ENCODE data around the gene SERGEF.

The SERGEF gene

DNA sequence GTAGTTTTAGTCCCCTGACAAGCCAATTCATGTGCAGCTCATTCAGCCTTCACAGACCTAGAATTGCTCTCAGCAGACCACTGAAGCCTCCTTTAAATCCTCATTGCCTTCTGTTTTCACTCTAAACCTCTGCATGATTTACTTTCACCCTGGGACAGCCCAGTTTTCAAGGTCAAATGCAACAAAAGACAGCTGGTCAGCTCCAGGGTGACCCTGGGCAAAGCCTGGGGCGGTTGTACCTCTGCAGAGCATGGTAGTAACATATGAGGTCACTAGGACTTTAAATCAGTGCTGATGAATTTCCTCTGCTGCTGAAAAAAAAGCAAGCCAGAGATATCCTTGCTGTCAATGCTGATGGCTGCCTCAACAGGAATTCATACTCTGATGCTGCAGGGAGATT, 62.2 kb downstream of the SERGEF start:
- DNase-seq: no peak

DNA sequence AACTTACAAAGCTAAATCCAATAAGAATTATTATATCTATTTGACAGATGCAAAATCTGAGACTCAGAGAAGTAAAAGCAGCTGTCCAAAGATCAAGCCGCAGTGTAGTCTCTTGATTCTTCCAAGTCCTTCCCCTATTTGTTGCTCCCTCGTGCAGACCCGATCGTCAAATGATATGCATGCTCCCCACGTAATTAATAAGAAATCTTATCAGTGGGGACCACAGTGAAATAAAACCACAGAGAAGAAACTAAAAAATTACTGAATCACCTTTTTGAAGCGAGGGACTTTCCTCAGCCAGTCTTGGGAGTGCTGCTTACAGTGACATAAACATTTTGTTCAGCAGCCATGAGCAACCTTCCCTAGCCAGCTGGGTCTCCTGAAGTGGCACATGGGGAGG, 64.6 kb downstream of the SERGEF start:
- DNase-seq: no peak

DNA sequence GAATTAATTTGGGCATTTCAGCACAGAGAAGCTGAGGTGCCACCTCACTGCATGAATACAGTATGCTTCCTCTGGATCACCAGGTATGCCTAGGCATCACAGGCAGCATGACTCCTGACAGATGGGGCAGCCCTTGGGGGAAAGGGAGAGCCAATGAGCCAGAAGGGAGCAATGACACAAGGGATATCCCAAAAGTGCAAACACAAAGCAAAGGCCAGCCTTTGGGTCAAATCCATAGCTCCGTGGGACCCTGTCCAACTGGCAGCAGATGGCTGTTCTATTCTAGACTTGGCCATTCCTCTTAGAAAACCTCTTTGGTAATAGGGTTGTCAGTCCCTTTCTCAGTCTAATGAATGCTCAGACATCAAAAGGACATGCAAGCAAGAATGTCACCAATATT, 73.3 kb downstream of the SERGEF start:
- no peak for DNase-seq

DNA sequence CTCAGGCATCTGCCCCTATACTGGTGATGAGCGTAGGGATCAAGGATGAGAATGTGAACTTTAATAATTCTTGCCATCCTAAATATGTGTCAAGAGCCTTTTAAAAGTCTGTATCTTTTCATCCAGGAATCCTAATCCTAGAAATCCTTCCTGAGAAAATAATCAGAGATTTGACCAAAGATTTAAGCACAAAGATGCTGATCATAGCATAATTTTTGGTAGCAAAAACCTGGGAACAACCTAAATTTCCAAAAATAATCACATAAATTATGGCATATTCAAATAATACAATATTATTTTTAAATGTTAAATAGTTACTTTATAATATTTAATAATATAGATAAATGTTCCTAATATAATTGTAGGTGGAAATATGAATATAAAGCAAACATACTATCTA, 76.1 kb downstream of the SERGEF start:
- no peak for DNase-seq

DNA sequence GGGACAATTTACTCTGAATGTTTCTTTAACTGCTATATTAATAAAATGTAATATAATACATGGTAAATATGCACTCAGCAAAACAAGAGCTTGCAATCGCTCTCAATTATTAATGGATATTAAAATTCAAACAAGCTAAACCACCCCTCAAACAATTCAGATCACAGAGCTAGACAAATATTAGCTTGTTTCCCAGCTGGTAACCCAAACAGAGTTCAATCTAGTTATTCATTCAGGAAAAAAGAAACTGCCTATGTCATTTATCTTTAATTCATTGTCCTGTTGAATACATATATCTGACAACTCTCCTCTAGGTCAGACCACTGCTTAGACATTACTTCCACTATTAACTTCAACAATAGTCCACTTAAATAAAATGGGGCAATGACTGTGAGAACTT, 78.7 kb downstream of the SERGEF start:
- no peak for DNase-seq

DNA sequence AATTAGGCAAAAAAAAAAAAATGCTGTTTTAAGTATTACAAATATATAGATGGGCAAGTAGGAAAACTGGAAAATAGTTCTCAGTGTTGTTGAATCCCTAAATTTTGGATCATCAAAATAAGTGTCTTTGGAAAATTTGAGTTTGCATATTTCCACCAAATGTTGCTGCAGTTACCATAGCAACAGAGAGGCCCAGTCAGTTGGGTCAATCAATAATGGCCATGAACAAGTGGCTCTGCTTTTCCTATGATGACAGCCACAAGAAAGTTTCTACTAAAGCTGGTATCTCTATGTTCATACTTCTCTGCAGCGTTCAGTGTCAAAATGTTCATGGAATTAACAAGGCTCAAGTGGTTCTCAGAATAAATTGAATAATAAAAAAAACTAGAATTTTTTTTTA, 79.1 kb downstream of the SERGEF start:
- no peak for DNase-seq

DNA sequence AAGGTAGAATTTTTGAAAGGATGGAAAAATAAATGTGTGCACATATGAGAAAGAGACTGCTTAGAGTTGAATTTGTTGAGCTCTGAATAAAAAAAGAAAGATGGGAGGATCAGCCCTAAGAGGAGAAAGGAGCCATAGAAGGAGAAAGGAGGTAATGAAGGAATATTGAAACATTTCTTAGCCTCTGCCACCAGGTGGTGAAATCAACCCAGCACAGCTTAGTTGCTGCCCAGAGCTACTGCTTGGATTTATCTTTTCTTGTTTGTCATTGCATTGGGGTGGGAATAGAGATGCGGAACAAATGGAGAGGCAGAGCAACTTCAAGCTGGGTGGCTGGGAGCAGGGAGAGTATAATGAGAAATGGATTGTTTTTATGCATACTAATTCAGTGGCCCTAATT, 80.4 kb downstream of the SERGEF start:
- DNase-seq: no peak

DNA sequence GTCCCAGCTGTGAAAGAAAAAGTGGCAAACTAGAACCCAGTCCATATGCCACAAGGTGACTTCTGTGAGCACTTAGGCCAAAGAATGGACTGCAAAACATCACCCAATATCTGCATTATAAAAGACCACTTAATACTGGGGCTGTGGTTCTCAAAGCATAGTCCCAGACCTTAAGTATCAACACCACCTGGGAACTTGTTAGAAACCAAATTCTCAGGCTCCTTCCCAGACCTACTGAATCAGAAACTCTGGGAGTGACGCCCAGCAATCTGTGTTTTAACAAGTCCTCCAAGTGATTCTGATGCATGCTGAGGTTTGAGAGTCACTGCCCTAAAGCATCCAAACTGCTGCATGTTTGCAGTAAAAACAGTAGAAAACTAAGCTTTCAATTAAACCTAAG, 81.3 kb downstream of the SERGEF start:
- no peak for DNase-seq

DNA sequence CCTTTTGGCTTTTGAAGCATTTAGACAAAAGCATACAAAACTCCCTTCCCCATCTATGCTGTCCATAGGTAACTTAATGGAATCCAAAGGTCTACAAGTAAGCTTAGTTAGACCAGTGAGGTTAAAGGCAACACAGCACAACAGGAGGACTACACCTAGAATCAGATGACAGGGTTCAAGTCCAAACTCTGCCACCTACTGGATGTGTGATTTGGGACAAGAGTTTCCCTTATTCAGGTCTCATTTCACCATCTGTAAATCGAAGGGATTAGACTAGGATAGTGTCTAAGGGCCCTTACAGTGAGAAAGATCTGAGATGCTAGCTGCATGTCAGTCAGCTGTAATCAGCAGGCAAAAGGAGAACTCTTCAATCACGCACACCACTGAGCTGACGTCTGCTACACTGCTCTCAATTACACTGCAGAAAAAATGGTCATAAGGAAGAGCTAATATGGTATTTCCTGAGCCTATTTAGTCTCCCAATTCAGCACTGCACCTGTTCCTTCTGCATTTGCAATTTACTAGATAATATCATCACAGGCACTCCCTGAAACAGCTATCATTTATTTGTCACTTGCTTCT, 82.2 kb downstream of the SERGEF start:
- DNase-seq: no peak

DNA sequence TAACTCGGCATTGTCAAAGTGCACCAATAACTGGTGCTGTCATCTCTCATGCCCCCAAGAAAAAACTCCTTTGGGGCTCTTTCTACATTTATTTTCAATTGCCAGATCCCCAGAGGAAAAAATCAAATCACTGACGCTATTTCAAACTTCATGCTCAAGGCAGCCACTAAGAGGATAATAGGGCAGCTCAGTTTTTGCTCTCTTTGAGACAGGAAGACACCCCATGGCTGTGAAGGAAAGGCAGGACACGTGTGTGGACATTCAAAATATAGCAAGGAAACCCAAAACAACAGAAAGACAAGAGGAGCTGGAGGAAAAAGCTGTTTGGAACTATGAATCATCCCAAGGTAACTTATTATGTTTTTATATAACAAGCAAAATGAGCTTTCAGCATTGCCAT, 83.7 kb downstream of the SERGEF start:
- no peak for DNase-seq

DNA sequence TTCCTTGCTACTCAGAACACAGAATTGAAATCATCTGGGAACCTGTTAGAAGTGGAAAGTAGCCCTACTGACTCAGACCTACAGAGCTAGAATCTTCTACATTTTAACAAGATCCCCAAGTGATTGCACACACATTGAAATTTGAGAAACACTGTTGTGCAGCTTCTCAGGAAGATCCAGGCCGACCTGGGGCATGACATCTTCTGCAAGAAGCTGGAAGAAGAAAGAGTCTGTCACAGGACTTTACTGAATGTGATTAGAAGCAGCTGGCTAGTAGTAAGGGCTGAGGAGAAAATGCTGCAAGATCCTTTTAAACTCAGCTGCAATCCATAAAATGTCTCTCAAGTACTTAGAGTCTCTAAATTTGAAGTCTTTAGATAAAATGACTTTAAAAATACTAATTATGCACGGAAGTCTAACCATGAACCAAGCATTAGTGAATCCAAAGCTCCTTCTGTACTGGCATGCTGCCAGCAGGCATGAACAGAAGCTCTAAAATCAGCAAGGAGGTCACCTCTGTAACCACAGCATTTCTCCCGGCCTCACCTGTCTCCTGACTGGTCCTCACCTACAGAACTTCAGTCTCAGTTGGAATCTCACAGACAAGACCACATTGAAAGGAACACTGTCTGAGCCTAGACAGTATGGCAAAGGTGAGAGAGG, 85.0 kb downstream of the SERGEF start:
- no peak for DNase-seq

DNA sequence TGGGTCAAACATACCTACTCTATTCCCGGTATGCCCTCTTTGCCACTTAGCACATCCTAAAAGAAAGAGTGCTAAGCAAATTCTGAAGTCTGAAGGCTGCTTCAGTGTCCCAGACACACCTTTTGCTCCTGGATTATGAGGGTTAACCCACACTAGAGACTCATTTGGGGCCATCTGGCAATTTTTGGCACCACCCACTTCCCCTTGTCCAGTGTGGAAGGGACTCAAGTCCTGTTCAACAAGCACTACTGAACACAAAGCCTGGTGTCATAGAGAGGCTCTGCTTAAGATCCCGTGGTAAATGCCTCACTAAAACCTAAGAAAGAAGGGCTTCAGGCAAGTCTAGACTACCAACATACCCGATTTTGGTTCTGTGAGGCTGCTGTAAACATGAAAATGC, 85.8 kb downstream of the SERGEF start:
- no peak for DNase-seq

DNA sequence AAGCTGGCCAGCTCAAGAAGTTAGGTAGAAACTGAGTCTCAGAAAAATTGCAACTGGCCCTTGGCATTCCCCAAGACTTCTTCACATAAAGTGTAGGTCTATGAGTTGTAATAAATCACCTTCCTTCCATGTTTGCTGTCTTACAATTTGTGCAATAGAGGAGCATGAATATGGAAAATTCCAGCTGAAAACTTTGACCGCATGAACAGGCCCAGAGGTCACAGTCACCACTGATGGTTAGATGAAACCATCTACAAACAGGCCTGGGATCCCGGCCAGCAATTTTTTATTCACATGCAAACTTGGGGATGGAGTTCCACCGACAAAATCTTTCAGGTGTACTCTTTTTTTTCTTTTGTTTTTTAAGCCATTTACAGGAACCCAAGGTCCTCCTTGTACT, 88.1 kb downstream of the SERGEF start:
- no peak for DNase-seq

DNA sequence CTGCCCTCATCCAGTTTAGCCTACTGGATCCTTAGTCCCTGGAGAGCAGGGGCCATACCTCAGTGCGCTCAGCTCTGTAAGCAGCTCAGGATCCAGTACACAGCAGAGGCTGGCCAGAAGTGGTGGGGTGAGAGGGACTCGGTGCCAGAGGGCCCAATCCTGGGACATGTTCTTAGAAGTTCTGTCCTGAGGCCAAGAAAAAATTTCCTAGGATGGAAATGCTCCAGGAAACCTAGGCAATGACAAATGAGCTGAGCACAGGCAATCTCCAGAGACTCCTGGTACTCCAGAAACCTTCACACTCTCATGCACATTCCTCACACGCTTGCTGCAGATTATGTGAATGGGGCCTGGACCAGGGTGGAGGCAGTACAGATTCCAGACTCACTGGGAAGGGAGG, 89.6 kb downstream of the SERGEF start:
- no peak for DNase-seq

DNA sequence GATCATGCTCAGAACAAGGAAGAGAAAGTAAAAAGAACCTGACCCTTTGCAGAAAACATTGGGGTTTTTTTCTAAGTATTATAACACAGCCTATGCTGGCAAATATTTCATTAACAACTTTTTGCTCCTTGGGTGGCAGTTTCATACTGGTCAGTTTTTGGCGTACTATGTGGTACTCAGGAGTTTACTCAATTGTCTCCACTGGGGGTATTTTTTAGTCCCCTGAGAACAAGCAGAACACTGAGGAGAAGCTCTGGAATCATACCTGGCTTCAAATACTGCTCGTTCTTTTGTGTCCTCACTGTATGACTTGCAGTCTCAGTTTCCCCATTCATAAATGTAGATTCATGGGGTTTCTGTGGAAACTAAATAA, 90.4 kb downstream of the SERGEF start:
- no peak for DNase-seq

DNA sequence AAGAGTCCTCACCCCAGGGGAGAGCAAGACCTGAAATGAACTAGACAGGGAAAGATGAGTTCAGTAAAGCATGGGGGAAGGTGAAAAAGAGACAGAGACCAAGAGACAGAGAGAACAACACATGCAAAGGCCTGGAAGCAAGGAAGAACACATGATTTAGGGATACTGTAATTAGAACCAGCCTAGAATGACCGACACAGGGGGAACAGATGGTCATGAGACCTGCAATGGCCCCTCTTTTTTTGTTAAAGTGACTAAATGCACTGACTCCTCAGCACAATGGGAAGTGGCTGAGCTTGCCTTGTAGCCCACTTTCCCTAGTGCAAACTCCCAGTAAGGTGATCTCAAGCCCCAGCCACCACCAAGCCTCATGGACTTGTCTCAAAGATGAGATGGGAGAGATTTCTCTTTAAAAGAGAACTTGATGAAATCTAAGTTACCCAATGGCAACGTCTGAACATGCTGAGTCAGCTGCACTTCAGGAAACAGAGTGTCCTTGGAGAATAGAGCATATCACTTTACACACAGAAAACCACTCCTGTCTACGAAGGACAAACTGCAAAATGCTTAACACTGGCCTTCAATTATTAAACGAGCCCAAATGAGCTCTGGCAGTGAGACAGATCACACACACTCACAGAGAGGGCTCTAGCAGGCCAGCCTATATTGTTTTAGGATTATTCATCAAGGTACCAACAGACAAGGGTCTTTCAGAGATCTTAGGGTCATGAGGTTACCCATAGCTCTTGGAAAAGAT, 91.0 kb downstream of the SERGEF start:
- no peak for DNase-seq

DNA sequence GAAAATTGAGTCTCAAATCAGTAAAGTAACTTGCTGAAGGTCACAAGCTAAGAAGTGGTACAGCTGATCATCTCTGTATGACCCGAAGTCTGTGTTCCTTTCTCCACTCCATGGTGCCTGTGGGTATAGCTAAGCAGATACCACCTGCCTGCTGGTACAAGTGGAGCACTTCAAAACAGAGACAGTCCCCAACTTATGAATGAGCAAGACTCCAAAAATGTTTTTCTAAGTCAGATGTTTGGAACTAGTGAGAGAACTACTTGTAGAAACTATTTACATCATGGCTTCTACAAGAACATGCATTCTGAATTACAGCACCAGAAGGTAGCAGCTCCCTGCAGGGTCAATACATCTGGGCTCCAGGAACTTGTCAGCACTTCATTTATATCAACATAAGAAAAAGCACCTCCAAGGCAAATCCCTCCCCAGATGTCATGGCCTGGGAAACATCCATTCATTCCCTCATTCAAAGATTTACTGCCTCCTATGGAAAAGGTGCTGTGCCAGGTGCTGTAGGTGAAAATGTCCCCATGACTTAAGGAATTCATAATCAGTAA, 94.7 kb downstream of the SERGEF start:
- no peak for DNase-seq

DNA sequence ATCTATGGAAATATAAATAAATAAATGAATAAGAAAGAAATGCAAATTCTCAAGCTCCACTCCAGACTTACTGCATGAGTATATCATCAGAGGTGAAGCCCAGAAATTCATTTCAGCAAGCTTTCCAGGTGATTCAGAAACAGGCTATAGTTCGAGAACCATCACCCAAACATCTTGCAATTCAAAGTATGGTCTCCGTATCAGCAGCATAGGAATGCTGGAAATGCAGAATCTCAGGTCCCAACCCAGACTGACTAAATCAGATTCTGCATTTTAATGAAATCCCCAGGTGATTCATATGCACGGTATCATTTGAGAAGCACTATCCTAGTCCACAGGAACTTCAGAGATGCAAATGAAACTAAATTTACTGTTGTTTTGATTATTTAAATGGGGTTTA, 95.3 kb downstream of the SERGEF start:
- DNase-seq: no peak

DNA sequence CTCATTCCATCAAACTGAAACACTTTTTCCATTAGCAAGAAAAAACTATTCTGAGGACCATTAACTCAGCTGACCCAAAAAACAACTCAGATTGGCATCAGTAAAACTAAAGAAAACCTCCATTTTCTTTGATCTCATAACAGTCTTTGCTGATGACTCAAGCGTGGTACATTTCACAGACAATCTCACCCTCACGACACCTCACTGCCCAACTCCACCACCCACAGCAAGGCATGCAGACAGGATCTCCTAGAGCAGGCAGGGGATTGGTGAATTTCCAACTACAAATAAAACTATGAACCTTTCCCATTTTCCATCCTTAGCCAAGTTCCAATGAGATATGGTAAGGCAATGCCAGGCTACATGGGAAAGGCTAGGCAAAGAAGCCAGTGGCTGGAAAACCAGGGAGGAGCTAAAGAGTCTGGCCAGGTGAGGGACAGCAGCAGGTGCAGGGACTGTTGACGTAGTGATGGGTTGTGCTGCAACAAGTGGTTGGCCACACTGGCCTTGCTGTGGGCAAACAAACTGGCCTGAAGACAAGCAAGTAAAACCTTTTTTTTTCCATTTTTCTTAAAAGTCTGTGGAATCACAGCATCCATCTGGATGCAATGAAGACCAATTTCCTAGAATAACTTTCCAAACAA, 97.2 kb downstream of the SERGEF start:
- no peak for DNase-seq

DNA sequence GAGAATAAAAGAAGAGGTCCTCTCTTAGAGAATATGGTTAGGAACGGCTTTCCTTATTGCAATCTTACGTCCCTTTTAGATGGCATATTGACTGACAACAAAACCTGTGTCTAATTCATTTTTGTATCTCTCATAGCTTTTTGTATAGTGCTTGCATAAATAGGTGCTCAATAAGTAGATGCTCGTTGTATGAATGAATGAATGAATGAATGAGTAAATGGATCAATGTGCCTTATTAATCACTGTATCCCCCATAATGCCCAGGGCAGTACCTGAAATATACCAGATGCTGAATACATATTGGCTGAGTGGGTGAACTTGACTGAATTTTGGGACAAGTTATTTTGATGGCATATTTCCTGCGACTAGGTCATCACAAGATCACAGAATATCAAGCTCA, 97.9 kb downstream of the SERGEF start:
- DNase-seq: no peak

DNA sequence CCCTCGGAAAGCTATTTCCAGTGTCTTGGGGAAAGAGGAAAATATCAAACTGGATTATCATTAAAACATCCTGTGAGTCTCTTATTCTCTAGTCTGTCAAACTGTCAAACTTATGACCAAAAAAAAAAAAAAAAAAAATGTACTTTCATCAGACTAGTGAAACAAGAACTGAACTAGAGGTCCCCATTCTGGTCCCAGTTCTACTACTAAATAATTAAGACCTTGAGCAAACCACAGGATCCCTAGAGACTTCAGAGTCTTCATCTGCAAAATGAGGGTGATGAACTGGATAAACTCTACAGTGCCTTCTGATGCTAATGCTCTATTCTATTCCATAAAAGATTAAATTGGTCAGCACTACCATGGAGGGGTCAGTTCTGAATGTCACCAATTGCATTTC, 105.8 kb downstream of the SERGEF start:
- DNase-seq: no peak

DNA sequence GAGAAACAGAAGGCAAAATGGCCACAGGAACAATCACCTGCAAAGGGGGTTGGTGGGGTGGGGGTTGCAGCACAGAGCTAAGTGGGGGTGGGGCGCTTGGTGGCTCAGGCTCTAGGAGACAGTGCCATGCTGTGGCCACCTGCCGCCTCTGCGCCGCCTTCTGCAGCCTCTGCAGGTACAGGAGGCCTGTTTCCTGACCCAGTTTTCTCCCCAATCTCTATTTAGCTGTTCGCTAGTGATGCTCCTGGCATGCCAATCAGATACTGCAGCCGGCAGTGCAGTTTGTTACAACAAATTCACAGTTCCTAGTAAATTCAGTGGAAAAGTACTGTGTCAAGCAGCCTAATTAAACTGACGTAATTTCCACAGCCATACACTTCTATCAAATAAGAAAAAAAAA, 106.4 kb downstream of the SERGEF start:
- no peak for DNase-seq

DNA sequence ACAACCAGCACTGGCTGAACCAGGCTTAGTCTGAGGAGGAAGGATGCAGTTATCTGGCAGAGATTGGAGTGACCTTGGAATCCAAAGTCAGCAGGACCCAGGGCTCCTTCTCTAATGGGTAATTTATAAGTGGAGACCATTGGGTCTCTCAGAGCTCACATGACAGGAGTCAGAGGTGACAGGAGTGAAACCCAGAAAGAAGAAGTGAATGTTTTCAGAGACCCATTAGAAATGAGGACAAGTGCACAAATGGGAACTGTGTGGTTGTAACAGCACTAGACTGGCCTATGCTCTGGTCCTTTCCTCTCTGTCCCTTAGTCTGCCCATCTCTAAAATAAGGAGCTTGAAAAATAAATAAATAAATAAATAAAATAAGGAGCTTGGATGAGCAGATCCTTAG, 107.4 kb downstream of the SERGEF start:
- no peak for DNase-seq

DNA sequence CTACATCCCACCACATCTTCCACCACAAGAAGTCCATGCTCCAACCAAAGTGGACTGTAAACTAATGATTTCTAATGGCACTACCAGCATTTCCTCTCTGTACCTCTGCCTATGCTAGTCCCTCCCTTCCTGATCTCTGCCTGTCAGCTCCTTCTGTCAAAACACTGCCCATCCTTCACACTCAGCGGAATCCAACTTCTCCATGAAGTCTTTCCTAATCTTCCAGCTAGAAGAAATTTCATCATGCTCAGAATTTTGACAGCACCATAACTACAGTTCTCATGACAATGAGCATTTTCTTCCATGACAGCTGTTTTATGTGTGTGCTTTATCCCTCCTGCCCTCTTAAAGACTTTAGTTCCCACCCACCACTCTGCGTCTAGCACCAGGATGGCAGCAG, 111.4 kb downstream of the SERGEF start:
- no peak for DNase-seq

All from NK-92 treated with Interleukin-12 subunit alpha and Interleukin-12 subunit beta, amount 100 ng/mL, for 24 hours (cell line).